HEK293 (cell line): Measurements from ENCODE around the gene FGR.

Source experiments
- CTCF ChIA-PET: fragments of 350-600 bp; formaldehyde crosslinking; extraction: SDS; loops from one replicate; lab custom pipeline; 2021; ENCODE audit warnings: antibody characterized with exemption; lab: Yijun Ruan, JAX
- POLR2A ChIA-PET: fragments of 300-600 bp; formaldehyde crosslinking; extraction: SDS; loops from one replicate; lab custom pipeline; 2020; ENCODE audit warnings: antibody characterized with exemption, inconsistent platforms; lab: Yijun Ruan, JAX
- H3K27ac ChIP-seq: fragments of 200-500 bp; sonication (Bioruptor generic); 2 replicates; pipeline ENCODE4 v1.5.1; 2014; ENCODE audit warnings: low read depth, low read length, control low read depth, inconsistent platforms; ENCODE audit errors: extremely low read depth
- H3K36me3 ChIP-seq, 2 experiments: fragments of 200-500 bp in 1 of 2; sonication (Bioruptor generic) in 1 of 2; 1 replicate in 1 of 2; 2 replicates in 1 of 2; pipeline ENCODE4 v1.5.1; 2014 to 2017; ENCODE audit warnings: inconsistent platforms in 2 of 2, low read length in 2 of 2; ENCODE audit not compliant: control insufficient read depth in 2 of 2, insufficient read depth in 1 of 2
- H3K4me1 ChIP-seq: fragments of 200-500 bp; sonication (Bioruptor generic); 2 replicates; pipeline ENCODE4 v1.5.1; 2014; ENCODE audit warnings: mild to moderate bottlenecking, low read length, inconsistent platforms; ENCODE audit not compliant: control insufficient read depth, insufficient read depth
- H3K4me3 ChIP-seq: 2 replicates; pipeline ENCODE4 v1.5.1; 2011; ENCODE audit warnings: low read depth, mild to moderate bottlenecking, control low read depth, low read length, moderate library complexity
- H3K9me3 ChIP-seq: fragments of 200-500 bp; sonication (Bioruptor generic); 2 replicates; pipeline ENCODE4 v1.5.1; 2014; ENCODE audit warnings: low read depth, low read length, inconsistent platforms; ENCODE audit not compliant: control insufficient read depth, insufficient read depth
- BCL11B ChIP-seq: fragments of 450-650 bp; formaldehyde crosslinking; IDR thresholded peaks from 2 replicates; pipeline ENCODE4 v1.5.1; 2016; ENCODE audit warnings: low read depth, missing biosample characterization, missing genetic modification characterization
- EGR2 ChIP-seq: fragments of 450-650 bp; formaldehyde crosslinking; IDR thresholded peaks from 2 replicates; pipeline ENCODE4 v1.5.1; 2016; ENCODE audit warnings: low read depth, missing biosample characterization, missing genetic modification characterization
- KLF8 ChIP-seq: fragments of 450-650 bp; formaldehyde crosslinking; IDR thresholded peaks from 2 replicates; pipeline ENCODE4 v1.5.1; 2016; ENCODE audit warnings: missing biosample characterization, missing genetic modification characterization
- RBAK ChIP-seq: fragments of 450-650 bp; formaldehyde crosslinking; IDR thresholded peaks from 2 replicates; pipeline ENCODE4 v1.5.1; 2016; ENCODE audit warnings: missing biosample characterization, missing genetic modification characterization
- SCRT1 ChIP-seq: fragments of 450-650 bp; formaldehyde crosslinking; IDR thresholded peaks from 2 replicates; pipeline ENCODE4 v1.5.1; 2016; ENCODE audit warnings: missing biosample characterization, missing genetic modification characterization, borderline replicate concordance
- SETDB1 ChIP-seq: IDR thresholded peaks from one replicate; pipeline ENCODE4 v1.6.1; 2017; ENCODE audit warnings: mild to moderate bottlenecking, low read length, moderate library complexity, mixed read lengths; ENCODE audit not compliant: insufficient read length
- SP3 ChIP-seq: fragments of 450-650 bp; formaldehyde crosslinking; IDR thresholded peaks from 2 replicates; pipeline ENCODE4 v1.5.1; 2016; ENCODE audit warnings: missing biosample characterization, missing genetic modification characterization
- ZBTB7A ChIP-seq: fragments of 450-650 bp; formaldehyde crosslinking; IDR thresholded peaks from 2 replicates; pipeline ENCODE4 v1.5.1; 2016; ENCODE audit warnings: low read depth, missing biosample characterization, missing genetic modification characterization
- ZFHX2 ChIP-seq: fragments of 450-650 bp; formaldehyde crosslinking; conservative IDR thresholded peaks from 2 replicates; pipeline ENCODE4 v1.5.1; 2016; ENCODE audit warnings: missing biosample characterization, missing genetic modification characterization
- ZFP37 ChIP-seq: fragments of 450-650 bp; formaldehyde crosslinking; IDR thresholded peaks from 2 replicates; pipeline ENCODE4 v1.5.1; 2016; ENCODE audit warnings: missing biosample characterization, missing genetic modification characterization
- ZNF10 ChIP-seq: fragments of 450-650 bp; formaldehyde crosslinking; IDR thresholded peaks from 2 replicates; pipeline ENCODE4 v1.5.1; 2017; ENCODE audit warnings: missing biosample characterization, missing genetic modification characterization
- ZNF202 ChIP-seq: fragments of 450-650 bp; formaldehyde crosslinking; IDR thresholded peaks from 2 replicates; pipeline ENCODE4 v1.5.1; 2016; ENCODE audit warnings: missing biosample characterization, missing genetic modification characterization, borderline replicate concordance
- ZNF223 ChIP-seq: fragments of 450-650 bp; formaldehyde crosslinking; IDR thresholded peaks from 2 replicates; pipeline ENCODE4 v1.5.1; 2016; ENCODE audit warnings: missing biosample characterization, missing genetic modification characterization
- ZNF335 ChIP-seq: fragments of 450-650 bp; formaldehyde crosslinking; conservative IDR thresholded peaks from 2 replicates; pipeline ENCODE4 v1.5.1; 2016; ENCODE audit warnings: missing biosample characterization, missing genetic modification characterization
- ZNF354C ChIP-seq: fragments of 450-650 bp; formaldehyde crosslinking; IDR thresholded peaks from 2 replicates; pipeline ENCODE4 v1.5.1; 2016; ENCODE audit warnings: missing biosample characterization, missing genetic modification characterization, low read depth, borderline replicate concordance
- ZNF433 ChIP-seq: fragments of 450-650 bp; formaldehyde crosslinking; IDR thresholded peaks from 2 replicates; pipeline ENCODE4 v1.5.1; 2016; ENCODE audit warnings: missing biosample characterization, missing genetic modification characterization, low read depth
- ZNF529 ChIP-seq: fragments of 450-650 bp; formaldehyde crosslinking; IDR thresholded peaks from 2 replicates; pipeline ENCODE4 v1.5.1; 2017; ENCODE audit warnings: missing genetic modification characterization, missing biosample characterization; ENCODE audit not compliant: insufficient replicate concordance
- ZNF558 ChIP-seq: fragments of 450-650 bp; formaldehyde crosslinking; IDR thresholded peaks from 2 replicates; pipeline ENCODE4 v1.5.1; 2016; ENCODE audit warnings: missing biosample characterization, missing genetic modification characterization
- ZNF560 ChIP-seq: fragments of 450-650 bp; formaldehyde crosslinking; IDR thresholded peaks from 2 replicates; pipeline ENCODE4 v1.5.1; 2017; ENCODE audit warnings: missing biosample characterization, missing genetic modification characterization, borderline replicate concordance
- ZNF561 ChIP-seq: fragments of 450-650 bp; IDR thresholded peaks from 2 replicates; pipeline ENCODE4 v1.5.1; 2018; ENCODE audit warnings: missing biosample characterization, missing genetic modification characterization, borderline replicate concordance
- ZNF585B ChIP-seq: fragments of 450-650 bp; formaldehyde crosslinking; IDR thresholded peaks from 2 replicates; pipeline ENCODE4 v1.5.1; 2016; ENCODE audit warnings: missing biosample characterization, missing genetic modification characterization
- ZNF596 ChIP-seq: fragments of 450-650 bp; IDR thresholded peaks from 2 replicates; pipeline ENCODE4 v1.5.0; 2018; ENCODE audit warnings: missing biosample characterization, mild to moderate bottlenecking, missing genetic modification characterization, moderate library complexity
- ZNF600 ChIP-seq: fragments of 450-650 bp; formaldehyde crosslinking; IDR thresholded peaks from 2 replicates; pipeline ENCODE4 v1.5.1; 2016; ENCODE audit warnings: missing biosample characterization, missing genetic modification characterization
- ZNF629 ChIP-seq: fragments of 450-650 bp; formaldehyde crosslinking; IDR thresholded peaks from 2 replicates; pipeline ENCODE4 v1.5.1; 2017; ENCODE audit warnings: missing biosample characterization, missing genetic modification characterization
- ZNF660 ChIP-seq: fragments of 450-650 bp; IDR thresholded peaks from 2 replicates; pipeline ENCODE4 v1.5.1; 2018; ENCODE audit warnings: missing biosample characterization, mild to moderate bottlenecking, missing genetic modification characterization
- ZNF76 ChIP-seq: fragments of 450-650 bp; formaldehyde crosslinking; IDR thresholded peaks from 2 replicates; pipeline ENCODE4; 2016; ENCODE audit warnings: low read depth, missing biosample characterization, missing genetic modification characterization, borderline replicate concordance
- ZNF843 ChIP-seq: fragments of 450-650 bp; formaldehyde crosslinking; IDR thresholded peaks from 2 replicates; pipeline ENCODE4 v1.5.1; 2016; ENCODE audit warnings: missing biosample characterization, missing genetic modification characterization
- ZSCAN16 ChIP-seq: fragments of 450-650 bp; formaldehyde crosslinking; IDR thresholded peaks from 2 replicates; pipeline ENCODE4 v1.5.1; 2016; ENCODE audit warnings: missing biosample characterization, missing genetic modification characterization
- ZSCAN30 ChIP-seq: fragments of 450-650 bp; IDR thresholded peaks from 2 replicates; pipeline ENCODE4 v1.5.1; 2018; ENCODE audit warnings: missing biosample characterization, mild to moderate bottlenecking, missing genetic modification characterization, moderate library complexity
- TF ChIP-seq, protein P1 (sequence below): fragments of 450-650 bp; formaldehyde crosslinking; IDR thresholded peaks from 2 replicates; pipeline ENCODE4 v1.5.1; 2017; ENCODE audit warnings: missing biosample characterization, missing genetic modification characterization
- TF ChIP-seq, protein P2 (sequence below): fragments of 450-650 bp; formaldehyde crosslinking; IDR thresholded peaks from 2 replicates; pipeline ENCODE4 v1.5.1; 2016; ENCODE audit warnings: missing biosample characterization, missing genetic modification characterization
- TF ChIP-seq, protein P3 (sequence below): fragments of 450-650 bp; formaldehyde crosslinking; IDR thresholded peaks from 2 replicates; pipeline ENCODE4 v1.5.1; 2016; ENCODE audit warnings: missing biosample characterization, missing genetic modification characterization

Gene FGR

DNA sequence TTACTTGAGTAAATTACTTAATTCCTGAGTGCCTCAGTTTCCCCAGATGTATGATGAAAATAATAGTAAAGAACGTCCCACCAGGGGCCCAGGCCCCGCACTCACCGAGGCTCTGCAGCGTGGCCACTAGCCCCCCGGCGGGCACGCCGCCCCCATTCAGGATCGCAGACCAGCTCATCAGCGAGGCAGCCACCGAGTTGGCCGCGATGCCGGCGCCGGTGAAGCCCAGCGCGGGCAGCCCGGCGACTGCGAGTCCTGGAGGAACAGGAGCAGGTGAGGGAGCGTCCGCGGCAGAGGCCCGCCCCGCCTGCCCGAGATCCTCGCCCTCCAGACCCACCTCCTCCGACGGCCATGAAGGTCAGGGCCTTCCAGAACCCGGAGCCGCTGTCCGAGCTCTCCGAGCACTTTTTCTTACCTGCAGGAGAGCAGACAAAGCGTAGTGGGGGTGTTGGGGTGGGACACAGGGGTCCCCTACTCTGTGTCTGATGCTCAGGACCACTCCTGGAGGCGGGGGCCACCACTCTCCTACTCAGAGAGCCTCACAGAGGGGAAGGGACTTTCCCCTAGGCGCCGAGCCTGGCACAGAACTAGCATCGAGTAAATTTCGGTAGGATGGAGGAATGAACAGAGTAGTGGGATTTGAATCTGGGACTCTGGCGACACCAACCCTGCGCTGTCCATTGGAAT lies 33.3 kb upstream of the FGR start:
- H3K27ac ChIP-seq = no peak overlapping the region
- no peak for TF ChIP-seq ZFHX2
- TF ChIP-seq ZNF354C (tag by site-specific recombination) = no peak
- TF ChIP-seq ZNF335 (tag by site-specific recombination) = no peak
- TF ChIP-seq ZNF202 (tag by site-specific recombination) = no peak
- TF ChIP-seq SETDB1 = no peak
- no peak for TF ChIP-seq ZNF560 (tag by site-specific recombination)
- no peak for TF ChIP-seq ZNF10
- TF ChIP-seq ZNF596 (tag by site-specific recombination) = no peak
- TF ChIP-seq ZNF585B (tag by site-specific recombination) = no peak
- TF ChIP-seq ZNF660 (tag by site-specific recombination) = no peak
- no peak overlapping the region for H3K4me3 ChIP-seq
- H3K36me3 ChIP-seq = no peaks in the 10 kb centered on the region
- ChIA-PET POLR2A (interaction anchor here (0.9 to 1.6 kb wide), 2 partner anchors 57 to 163 kb away, joined by 3 to 4 read pairs; partner anchors contain the start of gene FAM76A), CTCF (interaction anchor here (1.8 to 13.1 kb wide), 3 partner anchors 57 to 111 kb away, joined by 7 to 317 read pairs (median 9); partner anchors contain the start of gene FAM76A)
- H3K9me3 ChIP-seq = no peaks in the 10 kb centered on the region
- H3K4me1 ChIP-seq = no peaks in the 10 kb centered on the region

DNA sequence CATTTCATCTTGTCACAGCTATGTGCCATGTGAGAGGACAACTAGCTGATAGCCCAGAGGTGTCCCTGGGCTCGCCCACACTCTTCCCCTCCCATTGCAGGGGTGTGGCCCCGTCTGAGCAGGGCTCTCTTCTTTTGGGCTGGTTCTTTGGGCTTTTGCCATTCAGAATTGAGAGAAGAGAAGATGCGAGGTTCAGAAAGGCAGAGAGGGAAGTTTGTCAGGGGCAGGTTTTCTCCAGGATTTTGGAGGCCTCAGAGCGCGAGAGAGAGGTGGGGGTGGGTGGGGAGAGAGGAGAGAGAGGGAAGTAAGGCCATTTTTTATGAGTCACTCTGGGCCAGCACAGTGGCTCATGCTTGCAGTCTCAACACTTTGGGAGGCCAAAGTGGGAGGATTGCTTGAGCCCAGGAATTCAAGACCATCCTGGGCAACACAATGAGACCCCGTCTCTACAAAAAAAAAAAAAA lies 31.8 kb upstream of the FGR start:
- H3K27ac ChIP-seq = no peak overlapping the region
- ChIA-PET POLR2A (interaction anchor here (1.6 kb wide), 1 partner anchor 59 kb away, joined by 4 read pairs; the partner anchor contains the start of gene FAM76A), CTCF (interaction anchor here (1.8 to 13.1 kb wide), 2 partner anchors 55 to 58 kb away, joined by 9 to 317 read pairs; partner anchors contain the start of gene FAM76A)
- no peaks in the 10 kb centered on the region for H3K36me3 ChIP-seq
- no peaks in the 10 kb centered on the region for H3K9me3 ChIP-seq
- no peaks in the 10 kb centered on the region for H3K4me1 ChIP-seq
- H3K4me3 ChIP-seq = no peak overlapping the region
- TF ChIP-seq SCRT1 (tag by site-specific recombination) (no peak), ZNF558 (no peak), ZNF629 (no peak), ZFP37 (tag by site-specific recombination) (no peak), ZNF76 (tag by site-specific recombination) (no peak), ZNF433 (no peak), ZNF561 (tag by site-specific recombination) (no peak), RBAK (tag by site-specific recombination) (no peak), ZBTB7A (tag by site-specific recombination) (no peak), ZNF10 (no peak), ZNF843 (tag by site-specific recombination) (no peak), ZSCAN16 (tag by site-specific recombination) (no peak), EGR2 (peak; percentile 65), ZSCAN30 (no peak), ZNF600 (0 out of 2 replicates have a peak, but pooled peaks have one; percentile 30), ZNF335 (tag by site-specific recombination) (no peak), BCL11B (tag by site-specific recombination) (no peak), ZFHX2 (peak; percentile 73), ZNF529 (tag by site-specific recombination) (no peak), SP3 (tag by site-specific recombination) (peak; percentile 19; the same call in 1 of the 2 replicates), KLF8 (no peak), ZNF223 (no peak)
- TF ChIP-seq, protein P1, sequence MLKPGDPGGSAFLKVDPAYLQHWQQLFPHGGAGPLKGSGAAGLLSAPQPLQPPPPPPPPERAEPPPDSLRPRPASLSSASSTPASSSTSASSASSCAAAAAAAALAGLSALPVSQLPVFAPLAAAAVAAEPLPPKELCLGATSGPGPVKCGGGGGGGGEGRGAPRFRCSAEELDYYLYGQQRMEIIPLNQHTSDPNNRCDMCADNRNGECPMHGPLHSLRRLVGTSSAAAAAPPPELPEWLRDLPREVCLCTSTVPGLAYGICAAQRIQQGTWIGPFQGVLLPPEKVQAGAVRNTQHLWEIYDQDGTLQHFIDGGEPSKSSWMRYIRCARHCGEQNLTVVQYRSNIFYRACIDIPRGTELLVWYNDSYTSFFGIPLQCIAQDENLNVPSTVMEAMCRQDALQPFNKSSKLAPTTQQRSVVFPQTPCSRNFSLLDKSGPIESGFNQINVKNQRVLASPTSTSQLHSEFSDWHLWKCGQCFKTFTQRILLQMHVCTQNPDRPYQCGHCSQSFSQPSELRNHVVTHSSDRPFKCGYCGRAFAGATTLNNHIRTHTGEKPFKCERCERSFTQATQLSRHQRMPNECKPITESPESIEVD (tag by site-specific recombination) = no peak
- TF ChIP-seq, protein P2, sequence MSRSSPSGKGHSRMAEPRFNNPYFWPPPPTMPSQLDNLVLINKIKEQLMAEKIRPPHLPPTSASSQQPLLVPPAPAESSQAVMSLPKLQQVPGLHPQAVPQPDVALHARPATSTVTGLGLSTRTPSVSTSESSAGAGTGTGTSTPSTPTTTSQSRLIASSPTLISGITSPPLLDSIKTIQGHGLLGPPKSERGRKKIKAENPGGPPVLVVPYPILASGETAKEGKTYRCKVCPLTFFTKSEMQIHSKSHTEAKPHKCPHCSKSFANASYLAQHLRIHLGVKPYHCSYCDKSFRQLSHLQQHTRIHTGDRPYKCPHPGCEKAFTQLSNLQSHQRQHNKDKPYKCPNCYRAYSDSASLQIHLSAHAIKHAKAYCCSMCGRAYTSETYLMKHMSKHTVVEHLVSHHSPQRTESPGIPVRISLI (tag by site-specific recombination) = no peak
- TF ChIP-seq, protein P3, sequence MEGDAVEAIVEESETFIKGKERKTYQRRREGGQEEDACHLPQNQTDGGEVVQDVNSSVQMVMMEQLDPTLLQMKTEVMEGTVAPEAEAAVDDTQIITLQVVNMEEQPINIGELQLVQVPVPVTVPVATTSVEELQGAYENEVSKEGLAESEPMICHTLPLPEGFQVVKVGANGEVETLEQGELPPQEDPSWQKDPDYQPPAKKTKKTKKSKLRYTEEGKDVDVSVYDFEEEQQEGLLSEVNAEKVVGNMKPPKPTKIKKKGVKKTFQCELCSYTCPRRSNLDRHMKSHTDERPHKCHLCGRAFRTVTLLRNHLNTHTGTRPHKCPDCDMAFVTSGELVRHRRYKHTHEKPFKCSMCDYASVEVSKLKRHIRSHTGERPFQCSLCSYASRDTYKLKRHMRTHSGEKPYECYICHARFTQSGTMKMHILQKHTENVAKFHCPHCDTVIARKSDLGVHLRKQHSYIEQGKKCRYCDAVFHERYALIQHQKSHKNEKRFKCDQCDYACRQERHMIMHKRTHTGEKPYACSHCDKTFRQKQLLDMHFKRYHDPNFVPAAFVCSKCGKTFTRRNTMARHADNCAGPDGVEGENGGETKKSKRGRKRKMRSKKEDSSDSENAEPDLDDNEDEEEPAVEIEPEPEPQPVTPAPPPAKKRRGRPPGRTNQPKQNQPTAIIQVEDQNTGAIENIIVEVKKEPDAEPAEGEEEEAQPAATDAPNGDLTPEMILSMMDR = no peak
